Neural progenitor cell (in vitro differentiated cells): ENCODE data around the gene CD63. TPM values are rescaled to one million over a fixed set of nuclear protein-coding genes. Genes with fewer than 3 reads are reported as not detected.

Source experiments
- DNase-seq: peaks from one replicate; pipeline ENCODE4 v3.0.0-alpha.2; 2016; ENCODE audit warnings: low spot score
- H2AFZ ChIP-seq: fragments of 200-600 bp; sonication (generic); replicated peaks from 2 replicates; pipeline ENCODE4 v1.6.1; 2016; ENCODE audit warnings: antibody characterized with exemption
- H3F3A ChIP-seq: fragments of 200-600 bp; sonication (generic); 2 replicates; pipeline ENCODE4 v1.6.1; 2016; ENCODE audit warnings: antibody characterized with exemption, low read depth
- H3K27ac ChIP-seq: fragments of 200-600 bp; sonication (generic); 2 replicates; pipeline ENCODE4 v1.5.1; 2016; ENCODE audit warnings: mild to moderate bottlenecking
- H3K27me3 ChIP-seq: fragments of 200-600 bp; sonication (generic); 2 replicates; pipeline ENCODE4 v1.6.1; 2016; ENCODE audit warnings: mild to moderate bottlenecking, moderate library complexity
- H3K36me3 ChIP-seq: fragments of 200-600 bp; sonication (generic); 2 replicates; pipeline ENCODE4 v1.5.1; 2016
- H3K4me1 ChIP-seq: fragments of 200-600 bp; sonication (generic); 2 replicates; pipeline ENCODE4 v1.6.1; 2016; ENCODE audit warnings: mixed run types
- H3K4me2 ChIP-seq: fragments of 200-600 bp; sonication (generic); 2 replicates; pipeline ENCODE4 v1.6.1; 2016
- H3K4me3 ChIP-seq: fragments of 200-600 bp; sonication (generic); 2 replicates; pipeline ENCODE4 v1.5.1; 2016
- H3K79me2 ChIP-seq: fragments of 200-600 bp; sonication (generic); 2 replicates; pipeline ENCODE4 v1.6.1; 2016; ENCODE audit warnings: low read depth
- H3K9ac ChIP-seq: fragments of 200-600 bp; sonication (generic); 2 replicates; pipeline ENCODE4 v1.6.1; 2016
- H3K9me3 ChIP-seq: fragments of 200-600 bp; sonication (generic); 2 replicates; pipeline ENCODE4 v1.5.1; 2016; ENCODE audit warnings: low read depth
- H4K20me1 ChIP-seq: fragments of 200-600 bp; sonication (generic); 2 replicates; pipeline ENCODE4 v1.6.1; 2016; ENCODE audit warnings: low read depth
- H3K27ac Mint-ChIP-seq: 3 replicates; pipeline ENCODE4 v1.8.0; 2021; ENCODE audit warnings: mixed read lengths
- H3K27me3 Mint-ChIP-seq: 2 replicates; pipeline ENCODE4 v1.8.0; 2022; ENCODE audit warnings: low read depth, mild to moderate bottlenecking, inconsistent platforms, moderate library complexity, mixed read lengths; ENCODE audit not compliant: insufficient read depth
- H3K36me3 Mint-ChIP-seq: 3 replicates; pipeline ENCODE4 v1.8.0; 2021; ENCODE audit warnings: mixed read lengths
- H3K4me1 Mint-ChIP-seq: 3 replicates; pipeline ENCODE4 v1.8.0; 2021; ENCODE audit warnings: mixed read lengths
- H3K4me3 Mint-ChIP-seq: 3 replicates; pipeline ENCODE4 v1.8.0; 2021; ENCODE audit warnings: mild to moderate bottlenecking, moderate library complexity, mixed read lengths
- H3K9me3 Mint-ChIP-seq: 3 replicates; pipeline ENCODE4 v1.8.0; 2020; ENCODE audit warnings: mixed read lengths
- CTCF ChIP-seq: fragments of 200-600 bp; sonication (generic); IDR thresholded peaks from 2 replicates; pipeline ENCODE4 v1.5.1; 2017; ENCODE audit warnings: antibody characterized with exemption, mild to moderate bottlenecking
- EZH2 ChIP-seq: fragments of 200-600 bp; sonication (generic); IDR thresholded peaks from 2 replicates; pipeline ENCODE4 v1.6.1; 2017; ENCODE audit warnings: antibody characterized with exemption, mild to moderate bottlenecking, moderate library complexity
- EZH2phosphoT487 ChIP-seq: fragments of 200-600 bp; sonication (generic); IDR thresholded peaks from 2 replicates; pipeline ENCODE4 v1.6.1; 2017; ENCODE audit warnings: antibody characterized with exemption
- total RNA-seq: library from RNA; depleted of rRNA; stranded (reverse); fragments of >200 nt; gene quantifications from 2 replicates; pipeline ENCODE4 v1.2.3, GENCODE V29; 2015; ENCODE audit warnings: low replicate concordance

Gene CD63
- total RNA-seq, 1 donor from 2014 or later: 305 TPM

- Mint-ChIP-seq H3K4me1 (peaks cover 40% of the 10 kb centered on the region), H3K4me3 (peak overlapping the region; percentile 93), H3K27ac (no peak overlapping the region), H3K36me3 (peaks cover 14% of the 10 kb centered on the region), H3K9me3 (no peaks in the 10 kb centered on the region), H3K27me3 (peaks cover 6% of the 10 kb centered on the region)
- H3K4me2 ChIP-seq: peak overlapping the region; percentile 90
- H3K9me3 ChIP-seq: no peaks in the 10 kb centered on the region
- H3K27me3 ChIP-seq: no peaks in the 10 kb centered on the region
- H3K79me2 ChIP-seq: peaks cover 23% of the 10 kb centered on the region
- H2AFZ ChIP-seq: peak overlapping the region; percentile 51
- peaks cover 18% of the 10 kb centered on the region for H3K4me1 ChIP-seq
- H3K36me3 ChIP-seq: no peaks in the 10 kb centered on the region
- H3F3A ChIP-seq: peaks cover 48% of the 10 kb centered on the region
- TF ChIP-seq EZH2: no peak
- no peak for TF ChIP-seq EZH2phosphoT487
- TF ChIP-seq CTCF: no peak
- peak overlapping the region; percentile 64 for H3K4me3 ChIP-seq
- DNase-seq: peak; percentile 65
- peaks cover 26% of the 10 kb centered on the region for H4K20me1 ChIP-seq
- no peak overlapping the region for H3K27ac ChIP-seq
- peak overlapping the region; percentile 50 for H3K9ac ChIP-seq
Measured at GRCh38 chr12:55728186-55728938, 447 bp downstream of the CD63 start.

- peaks cover 6% of the 10 kb centered on the region for H3K27me3 Mint-ChIP-seq
- no peaks in the 10 kb centered on the region for H3K9me3 Mint-ChIP-seq
- no peak overlapping the region for H3K27ac ChIP-seq
- H4K20me1 ChIP-seq: peaks cover 26% of the 10 kb centered on the region
- TF ChIP-seq CTCF (no peak), EZH2phosphoT487 (no peak), EZH2 (no peak)
- no peak overlapping the region for H2AFZ ChIP-seq
- H3K4me2 ChIP-seq: peak overlapping the region; percentile 90
- peaks cover 40% of the 10 kb centered on the region for H3K4me1 Mint-ChIP-seq
- peaks cover 14% of the 10 kb centered on the region for H3K36me3 Mint-ChIP-seq
- H3K27me3 ChIP-seq: no peaks in the 10 kb centered on the region
- H3K36me3 ChIP-seq: no peaks in the 10 kb centered on the region
- peak overlapping the region; percentile 64 for H3K4me3 ChIP-seq
- H3K4me1 ChIP-seq: peaks cover 18% of the 10 kb centered on the region
- H3K4me3 Mint-ChIP-seq: peak overlapping the region; percentile 93
- H3F3A ChIP-seq: peaks cover 51% of the 10 kb centered on the region
- H3K79me2 ChIP-seq: peaks cover 23% of the 10 kb centered on the region
- no peaks in the 10 kb centered on the region for H3K9me3 ChIP-seq
- peak overlapping the region; percentile 97 for H3K27ac Mint-ChIP-seq
- peak; percentile 23 for DNase-seq
- peak overlapping the region; percentile 50 for H3K9ac ChIP-seq
Measured at GRCh38 chr12:55727643-55728185, 1.1 kb downstream of the CD63 start.

- Histone ChIP-seq H3K4me1 (peaks cover 18% of the 10 kb centered on the region), H3K36me3 (no peaks in the 10 kb centered on the region), H2AFZ (no peak overlapping the region), H3K79me2 (peaks cover 23% of the 10 kb centered on the region), H3K27ac (no peak overlapping the region), H4K20me1 (peaks cover 26% of the 10 kb centered on the region), H3K4me3 (peak overlapping the region; percentile 64), H3F3A (peaks cover 51% of the 10 kb centered on the region), H3K4me2 (peak overlapping the region; percentile 90), H3K27me3 (no peaks in the 10 kb centered on the region), H3K9me3 (no peaks in the 10 kb centered on the region), H3K9ac (peak overlapping the region; percentile 50)
- DNase-seq: no peak
- no peak for TF ChIP-seq EZH2phosphoT487
- no peak for TF ChIP-seq CTCF
- TF ChIP-seq EZH2: no peak
- Mint-ChIP-seq H3K27me3 (peaks cover 6% of the 10 kb centered on the region), H3K36me3 (peaks cover 14% of the 10 kb centered on the region), H3K4me3 (peak overlapping the region; percentile 93), H3K27ac (peak overlapping the region; percentile 97), H3K4me1 (peaks cover 40% of the 10 kb centered on the region), H3K9me3 (no peaks in the 10 kb centered on the region)
Measured at GRCh38 chr12:55726971-55727370, 1.8 kb downstream of the CD63 start.
